Stomach (tissue), 4 donors: ENCODE results near the gene GPR68.

Experiments used
- CTCF ChIP-seq, 7 experiments: fragments of 450-650 bp in 4 of 7; fragments of 200-600 bp in 3 of 7; sonication (generic) in 3 of 7; IDR thresholded peaks; one replicate each; pipeline ENCODE4 v1.5.1; 2016 to 2019; ENCODE audit warnings: antibody characterized with exemption in 7 of 7, control low read depth in 2 of 7, mild to moderate bottlenecking in 1 of 7
- EP300 ChIP-seq: sonication (generic); formaldehyde crosslinking; IDR thresholded peaks from one replicate; pipeline ENCODE4 v1.6.1; 2017; ENCODE audit warnings: antibody characterized with exemption

GRCh38 chr14:91278383-91278715 is 33.8 kb upstream of the GPR68 start:
- TF ChIP-seq EP300, result no peak
- TF ChIP-seq CTCF (IDR thresholded peaks at IDR 0.05), result no peak
